ENCODE data around the gene PGP. TPM values are rescaled to one million over a fixed set of nuclear protein-coding genes. Genes with fewer than 3 reads are reported as not detected.

Gene PGP
- total and polyA plus RNA-seq, 4 donors = 3.4 to 9.9 (median 6.3) TPM

GRCh38 chr16:2175454-2175853, 39.2 kb downstream of the PGP start:
- Histone ChIP-seq H3K4me3 (ENCODE audit: low read depth in 1 of 3, low read length in 3 of 3) (no peak overlapping the region), H3K4me1 (ENCODE audit: control insufficient read depth in 4 of 4, insufficient read depth in 4 of 4, low read length in 3 of 4) (no peaks in the 10 kb centered on the region), H3K36me3 (ENCODE audit: control insufficient read depth in 4 of 4, insufficient read depth in 3 of 4, low read depth in 1 of 4, low read length in 3 of 4) (peaks cover 12 to 61% (median 33%) of the 10 kb centered on the region in 4 donors), H3K9ac (ENCODE audit: low read depth in 1 of 2, low read length in 2 of 2) (no peak overlapping the region), H3K27ac (ENCODE audit: low read depth in 1 of 2, low read length in 2 of 2) (no peak overlapping the region), H3K27me3 (ENCODE audit: control insufficient read depth in 4 of 4, insufficient read depth in 4 of 4, low read length in 3 of 4) (no peaks in the 10 kb centered on the region), H3K9me3 (ENCODE audit: control insufficient read depth in 4 of 4, low read length in 3 of 4) (no peaks in the 10 kb centered on the region)
- no peak for DNase-seq (ENCODE audit: low spot score)
- no peak for TF ChIP-seq NR2F2 (IDR thresholded peaks at IDR 0.05)
- TF ChIP-seq FOXA1 (IDR thresholded peaks at IDR 0.05) = no peak
- TF ChIP-seq HNF4G (IDR thresholded peaks at IDR 0.05) = no peak
- no peak for TF ChIP-seq EGR1 (IDR thresholded peaks at IDR 0.05; ENCODE audit: low read depth in 2 of 2)
- no peak for TF ChIP-seq TAF1 (conservative IDR thresholded peaks at IDR 0.05)
- 96% methylated on average over 10 of the region's 10 CpGs for WGBS

- TF ChIP-seq CTCF (IDR thresholded peaks at IDR 0.05; ENCODE audit: low read depth, low read length, missing input control) (no peak), EGR1 (IDR thresholded peaks at IDR 0.05; ENCODE audit: low read depth in 2 of 2) (no peak), FOXA1 (IDR thresholded peaks at IDR 0.05) (no peak), HNF4G (IDR thresholded peaks at IDR 0.05) (no peak), RXRA (IDR thresholded peaks at IDR 0.05) (no peak), RAD21 (IDR thresholded peaks at IDR 0.05) (no peak), MAX (IDR thresholded peaks at IDR 0.05) (no peak), REST (IDR thresholded peaks at IDR 0.05) (no peak), SP1 (IDR thresholded peaks at IDR 0.05) (no peak)
- Histone ChIP-seq H3K4me3 (ENCODE audit: low read depth in 1 of 3, low read length in 3 of 3) (no peak overlapping the region), H3K36me3 (ENCODE audit: control insufficient read depth in 4 of 4, insufficient read depth in 3 of 4, low read depth in 1 of 4, low read length in 3 of 4) (peaks cover 12 to 64% (median 33%) of the 10 kb centered on the region in 4 donors), H3K4me1 (ENCODE audit: control insufficient read depth in 4 of 4, insufficient read depth in 4 of 4, low read length in 3 of 4) (no peaks in the 10 kb centered on the region), H3K27ac (ENCODE audit: low read depth in 1 of 2, low read length in 2 of 2) (no peak overlapping the region), H3K9ac (ENCODE audit: low read depth in 1 of 2, low read length in 2 of 2) (no peak overlapping the region), H3K27me3 (ENCODE audit: control insufficient read depth in 4 of 4, insufficient read depth in 4 of 4, low read length in 3 of 4) (no peaks in the 10 kb centered on the region), H3K9me3 (ENCODE audit: control insufficient read depth in 4 of 4, low read length in 3 of 4) (no peaks in the 10 kb centered on the region)
- 93% methylated on average over 21 of the region's 21 CpGs for WGBS
- DNase-seq (ENCODE audit: low spot score) = no peak
Measured at GRCh38 chr16:2174396-2175131, 40.1 kb downstream of the PGP start.

- no peaks in the 10 kb centered on the region for H3K9me3 ChIP-seq (ENCODE audit: control insufficient read depth in 4 of 4, low read length in 3 of 4)
- no peaks in the 10 kb centered on the region for H3K4me1 ChIP-seq (ENCODE audit: control insufficient read depth in 4 of 4, insufficient read depth in 4 of 4, low read length in 3 of 4)
- H3K4me3 ChIP-seq (ENCODE audit: low read depth in 1 of 3, low read length in 3 of 3) = no peak overlapping the region
- WGBS = 95% methylated on average over 4 of the region's 4 CpGs
- no peaks in the 10 kb centered on the region for H3K27me3 ChIP-seq (ENCODE audit: control insufficient read depth in 4 of 4, insufficient read depth in 4 of 4, low read length in 3 of 4)
- H3K27ac ChIP-seq (ENCODE audit: low read depth in 1 of 2, low read length in 2 of 2) = no peak overlapping the region
- H3K9ac ChIP-seq (ENCODE audit: low read depth in 1 of 2, low read length in 2 of 2) = no peak overlapping the region
- DNase-seq (ENCODE audit: low spot score) = no peak
- H3K36me3 ChIP-seq (ENCODE audit: control insufficient read depth in 4 of 4, insufficient read depth in 3 of 4, low read depth in 1 of 4, low read length in 3 of 4) = peaks cover 12 to 64% (median 33%) of the 10 kb centered on the region in 4 donors
- TF ChIP-seq FOXA2 (IDR thresholded peaks at IDR 0.05) (no peak), HNF4G (IDR thresholded peaks at IDR 0.05) (no peak), HNF4A (conservative IDR thresholded peaks at IDR 0.05) (no peak), GABPA (IDR thresholded peaks at IDR 0.05 in 1 of 2, conservative IDR thresholded peaks at IDR 0.05 in 1 of 2) (no peak), SP1 (IDR thresholded peaks at IDR 0.05) (no peak), NR2F2 (IDR thresholded peaks at IDR 0.05) (no peak), ATF3 (IDR thresholded peaks at IDR 0.05) (no peak), CTCF (IDR thresholded peaks at IDR 0.05; ENCODE audit: low read depth, low read length, missing input control) (no peak), YY1 (IDR thresholded peaks at IDR 0.05) (no peak), TAF1 (conservative IDR thresholded peaks at IDR 0.05) (no peak), RXRA (IDR thresholded peaks at IDR 0.05) (no peak), MAX (IDR thresholded peaks at IDR 0.05) (no peak), RAD21 (IDR thresholded peaks at IDR 0.05) (no peak)
Measured at GRCh38 chr16:2173916-2174315, 40.7 kb downstream of the PGP start.
